IPS-NIHi11 (cell line): Measurements from ENCODE around the gene GABRD.

Experiments
- DNase-seq: peaks from one replicate; pipeline ENCODE4 v3.0.0; 2012; ENCODE audit warnings: mixed read lengths, low spot score

The GABRD gene

GRCh38 chr1:2053784-2054376 lies 34.7 kb downstream of the GABRD start:
- no peak for DNase-seq

GRCh38 chr1:2054560-2054959 lies 35.4 kb downstream of the GABRD start:
- DNase-seq: no peak

GRCh38 chr1:2055911-2056575 lies 36.9 kb downstream of the GABRD start:
- DNase-seq: no peak

- no peak for DNase-seq
Observed at GRCh38 chr1:2056955-2057590, 37.9 kb downstream of the GABRD start.

GRCh38 chr1:2059290-2059953 lies 40.3 kb downstream of the GABRD start:
- DNase-seq: no peak

- no peak for DNase-seq
Observed at GRCh38 chr1:2060072-2060471, 40.9 kb downstream of the GABRD start.

GRCh38 chr1:2060535-2060934 lies 41.4 kb downstream of the GABRD start:
- no peak for DNase-seq

GRCh38 chr1:2061065-2061778 lies 42.1 kb downstream of the GABRD start:
- DNase-seq: no peak

GRCh38 chr1:2065699-2066098 lies 46.6 kb downstream of the GABRD start:
- no peak for DNase-seq

GRCh38 chr1:2067393-2067792 lies 48.2 kb downstream of the GABRD start:
- no peak for DNase-seq

- DNase-seq: no peak
Observed at GRCh38 chr1:2067981-2068380, 48.8 kb downstream of the GABRD start.

- DNase-seq: no peak
Observed at GRCh38 chr1:2068951-2069350, 49.8 kb downstream of the GABRD start.

- no peak for DNase-seq
Observed at GRCh38 chr1:2070016-2070415, 50.9 kb downstream of the GABRD start.

GRCh38 chr1:2070800-2071530 lies 51.8 kb downstream of the GABRD start:
- no peak for DNase-seq

- DNase-seq: no peak
Observed at GRCh38 chr1:2072109-2072806, 53.1 kb downstream of the GABRD start.

- DNase-seq: no peak
Observed at GRCh38 chr1:2072891-2073290, 53.7 kb downstream of the GABRD start.

- DNase-seq: peak; percentile 64
Observed at GRCh38 chr1:2073382-2074230, 54.5 kb downstream of the GABRD start.

GRCh38 chr1:2074396-2074795 lies 55.3 kb downstream of the GABRD start:
- DNase-seq: no peak

GRCh38 chr1:2074944-2075740 lies 56.0 kb downstream of the GABRD start:
- no peak for DNase-seq
